T-cell (primary cell): ENCODE data around the gene ARMCX2. TPM values are rescaled to one million over a fixed set of nuclear protein-coding genes. Genes with fewer than 3 reads are reported as not detected.

Experiments
- ATAC-seq, 4 experiments: fragments of 200-7000 bp in 3 of 4; fragments of 150-1000 bp in 1 of 4; cut with Tn5 transposase; replicated peaks in 1 of 4; 1 replicate in 3 of 4; 2 replicates in 1 of 4; pipeline ENCODE4 v1.10.0; 2021; ENCODE audit warnings: moderate library complexity in 3 of 4, mild to moderate bottlenecking in 2 of 4, moderate number of reproducible peaks in 1 of 4
- CTCF ChIA-PET, 2 donors: fragments of 300-600 bp; sonication (Branson Sonifier 250); formaldehyde crosslinking; loops; one replicate each; lab custom pipeline; 2022; ENCODE audit warnings: antibody characterized with exemption in 2 of 2; lab: Charles Lee
- POLR2A ChIA-PET, 2 donors: fragments of 300-600 bp; sonication (Branson Sonifier 250); formaldehyde crosslinking; loops; one replicate each; lab custom pipeline; 2022; ENCODE audit warnings: antibody characterized with exemption in 2 of 2; lab: Charles Lee
- DNase-seq, 35 experiments: peaks; one replicate each; pipeline versions ENCODE4 v3.0.0 to v3.0.0-alpha.2; 2013 to 2023
- H3K27ac ChIP-seq: one replicate; pipeline ENCODE4 v1.5.1; 2013; ENCODE audit warnings: low read length
- H3K27me3 ChIP-seq, 2 experiments: replicated peaks in 1 of 2; 1 replicate in 1 of 2; 2 replicates in 1 of 2; pipeline versions ENCODE4 v1.6.1 to v1.7.0; 2013; ENCODE audit warnings: low read length in 1 of 2, mixed read lengths in 1 of 2; ENCODE audit not compliant: control insufficient read depth in 2 of 2, insufficient read depth in 2 of 2; ENCODE audit errors: extremely low read depth in 1 of 2
- H3K36me3 ChIP-seq, 2 donors: 1 replicate in 1 of 2; 2 replicates in 1 of 2; pipeline versions ENCODE4 v1.6.1 to v1.7.0; 2013; ENCODE audit warnings: low read length in 1 of 2; ENCODE audit not compliant: control insufficient read depth in 2 of 2, insufficient read depth in 1 of 2; ENCODE audit errors: extremely low read depth in 1 of 2
- H3K4me1 ChIP-seq, 2 experiments: 1 replicate in 1 of 2; 2 replicates in 1 of 2; pipeline versions ENCODE4 v1.6.1 to v1.7.0; 2013; ENCODE audit warnings: low read length in 2 of 2, mixed read lengths in 1 of 2; ENCODE audit not compliant: insufficient read depth in 2 of 2, control insufficient read depth in 1 of 2; ENCODE audit errors: extremely low read depth in 1 of 2
- H3K4me3 ChIP-seq, 2 donors: 1 replicate in 1 of 2; 2 replicates in 1 of 2; pipeline versions ENCODE4 v1.5.1 to v1.7.0; 2013; ENCODE audit warnings: mild to moderate bottlenecking in 2 of 2, low read length in 1 of 2, moderate library complexity in 1 of 2; ENCODE audit not compliant: control insufficient read depth in 1 of 2; ENCODE audit errors: extremely low read depth in 1 of 2
- H3K9me3 ChIP-seq: 2 replicates; pipeline ENCODE4 v1.7.0; 2013
- H3K27ac Mint-ChIP-seq, 2 donors: one replicate each; pipeline ENCODE4 v1.8.0; 2020 to 2021; ENCODE audit warnings: mild to moderate bottlenecking in 2 of 2, mixed read lengths in 2 of 2
- H3K27me3 Mint-ChIP-seq, 2 donors: one replicate each; pipeline ENCODE4 v1.8.0; 2021 to 2022; ENCODE audit warnings: mixed read lengths in 2 of 2
- H3K36me3 Mint-ChIP-seq: one replicate; pipeline ENCODE4 v1.8.0; 2021; ENCODE audit warnings: mixed read lengths
- H3K4me1 Mint-ChIP-seq, 3 donors: one replicate each; pipeline ENCODE4 v1.8.0; 2020 to 2022; ENCODE audit warnings: mixed read lengths in 3 of 3, mild to moderate bottlenecking in 1 of 3
- H3K4me3 Mint-ChIP-seq, 3 donors: one replicate each; pipeline ENCODE4 v1.8.0; 2020 to 2022; ENCODE audit warnings: mild to moderate bottlenecking in 3 of 3, mixed read lengths in 3 of 3, moderate library complexity in 3 of 3
- H3K9me3 Mint-ChIP-seq, 3 donors: one replicate each; pipeline ENCODE4 v1.8.0; 2020 to 2022; ENCODE audit warnings: mixed read lengths in 3 of 3
- WGBS: methylation state at CpG from one replicate; pipeline ENCODE4 v1.1.5; 2013; ENCODE audit warnings: missing lambda C conversion rate; ENCODE audit not compliant: insufficient coverage; 5-methylcytosine and 5-hydroxymethylcytosine counted together
- total RNA-seq, 35 experiments: library from RNA in 6 of 35; stranded (reverse) in 6 of 35; fragments of 120-200 nt in 1 of 35; gene quantifications; one replicate each; pipeline versions ENCODE4 v1.2.1 to v1.2.4 and lab custom pipeline; 2013 to 2026

The ARMCX2 gene
- total RNA-seq, 5 donors from 2014 or later (not counting 1 experiment from before 2014, with no cell fraction given), result 2.9 to 8.9 (median 6.6) TPM

DNA sequence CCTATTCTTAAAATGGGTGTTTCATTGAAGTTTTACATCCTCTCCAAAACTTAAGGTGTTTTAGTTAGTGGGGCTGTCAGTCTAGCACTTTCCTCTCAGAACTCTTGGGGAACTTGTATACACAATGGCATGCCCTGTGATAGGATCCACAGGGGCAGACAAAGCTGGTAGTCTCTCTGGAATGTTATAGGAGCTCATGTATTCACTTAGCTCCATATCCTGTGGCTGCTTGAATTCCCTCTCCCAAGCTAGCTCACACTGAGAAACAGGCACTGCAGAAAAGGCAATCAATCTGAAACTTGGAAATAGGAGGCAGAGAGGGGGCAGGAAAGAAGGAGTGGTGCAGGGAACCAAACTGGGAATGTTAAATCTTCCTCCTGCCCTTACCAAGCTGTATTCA lies 26.3 kb upstream of the ARMCX2 start:
- H3K9me3 Mint-ChIP-seq, result no peaks in the 10 kb centered on the region
- Histone ChIP-seq H3K9me3 (no peaks in the 10 kb centered on the region), H3K4me3 (no peak overlapping the region), H3K4me1 (no peaks in the 10 kb centered on the region), H3K27me3 (peaks cover 0 to 2% of the 10 kb centered on the region in 2 experiments), H3K27ac (no peak overlapping the region), H3K36me3 (no peaks in the 10 kb centered on the region)
- peaks cover 0 to 6% (median 2%) of the 10 kb centered on the region in 3 donors for H3K4me1 Mint-ChIP-seq
- H3K27me3 Mint-ChIP-seq, result peaks cover 7 to 24% of the 10 kb centered on the region in 2 donors
- no peak for ATAC-seq
- no peak overlapping the region for H3K27ac Mint-ChIP-seq
- ChIA-PET CTCF (no interaction called here), POLR2A (no interaction called here)
- no peak for DNase-seq
- H3K36me3 Mint-ChIP-seq, result no peaks in the 10 kb centered on the region
- no peak overlapping the region for H3K4me3 Mint-ChIP-seq

DNA sequence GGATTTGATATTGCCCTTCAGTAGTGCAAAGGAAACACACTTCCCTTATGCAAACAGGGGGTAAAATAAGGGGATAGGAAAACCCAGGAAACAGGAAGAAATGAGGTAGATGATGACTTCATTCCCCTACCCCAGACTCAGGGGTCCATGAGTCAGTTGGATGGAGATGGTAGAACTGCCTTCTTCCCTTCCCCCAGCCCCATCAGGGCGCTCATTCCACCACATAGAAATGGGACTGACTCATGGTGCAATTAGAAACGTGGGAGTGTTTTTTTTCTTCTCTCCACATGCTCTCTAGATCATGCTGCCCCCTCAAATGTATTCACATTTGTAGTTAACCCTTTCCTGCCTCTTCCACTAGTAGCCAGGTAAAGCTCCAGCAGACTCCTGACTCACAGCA lies 23.1 kb upstream of the ARMCX2 start:
- Mint-ChIP-seq H3K4me3 (no peak overlapping the region), H3K9me3 (peaks cover 0 to 2% (median 0%) of the 10 kb centered on the region in 3 donors), H3K4me1 (no peaks in the 10 kb centered on the region), H3K36me3 (no peaks in the 10 kb centered on the region), H3K27ac (no peak overlapping the region), H3K27me3 (peaks cover 5 to 16% of the 10 kb centered on the region in 2 donors)
- no peak overlapping the region for H3K27ac ChIP-seq
- H3K4me3 ChIP-seq, result no peak overlapping the region
- no peaks in the 10 kb centered on the region for H3K36me3 ChIP-seq
- no peaks in the 10 kb centered on the region for H3K9me3 ChIP-seq
- no peaks in the 10 kb centered on the region for H3K4me1 ChIP-seq
- H3K27me3 ChIP-seq, result no peaks in the 10 kb centered on the region
- ChIA-PET POLR2A (interaction anchor here in 1 of 2 donors (0.7 kb wide), 1 partner anchor 31 kb away, joined by 9 read pairs; no protein-coding TSS in a partner anchor), CTCF (no interaction called here)
- no CpG with 5 or more reads among the region's 2 CpGs for WGBS
- DNase-seq (no peak), ATAC-seq (no peak)

DNA sequence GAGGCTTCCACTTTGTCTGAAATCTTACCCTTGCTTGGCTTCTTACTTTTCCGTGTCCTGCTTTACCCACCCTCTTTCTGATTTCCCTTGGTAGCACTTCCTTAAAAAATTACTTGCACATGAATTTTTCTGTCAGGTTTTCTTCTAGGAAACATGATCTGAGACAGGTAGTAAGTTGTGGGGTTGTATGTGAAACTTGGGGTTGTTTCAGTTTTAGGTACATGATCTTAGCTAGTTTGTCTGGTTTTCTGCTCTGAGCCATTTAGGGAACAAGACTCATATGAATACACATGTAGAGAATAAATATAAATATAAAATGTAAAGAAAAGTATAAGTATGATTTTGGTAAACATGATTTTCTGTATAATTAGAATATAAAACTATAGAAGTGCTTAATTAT lies 17.4 kb upstream of the ARMCX2 start:
- no peaks in the 10 kb centered on the region for H3K36me3 Mint-ChIP-seq
- peaks cover 0 to 2% (median 0%) of the 10 kb centered on the region in 3 donors for H3K9me3 Mint-ChIP-seq
- H3K27me3 Mint-ChIP-seq, result peaks cover 6 to 26% of the 10 kb centered on the region in 2 donors
- no peaks in the 10 kb centered on the region for H3K4me1 ChIP-seq
- H3K27ac ChIP-seq, result no peak overlapping the region
- H3K27ac Mint-ChIP-seq, result no peak overlapping the region
- H3K36me3 ChIP-seq, result no peaks in the 10 kb centered on the region
- ChIA-PET POLR2A (no interaction called here), CTCF (no interaction called here)
- no peaks in the 10 kb centered on the region for H3K4me1 Mint-ChIP-seq
- WGBS, result no CpG with 5 or more reads among the region's 1 CpG
- no peaks in the 10 kb centered on the region for H3K9me3 ChIP-seq
- H3K4me3 ChIP-seq, result no peak overlapping the region
- H3K27me3 ChIP-seq, result peaks cover 0 to 4% of the 10 kb centered on the region in 2 experiments
- DNase-seq (no peak), ATAC-seq (no peak)
- H3K4me3 Mint-ChIP-seq, result no peak overlapping the region

DNA sequence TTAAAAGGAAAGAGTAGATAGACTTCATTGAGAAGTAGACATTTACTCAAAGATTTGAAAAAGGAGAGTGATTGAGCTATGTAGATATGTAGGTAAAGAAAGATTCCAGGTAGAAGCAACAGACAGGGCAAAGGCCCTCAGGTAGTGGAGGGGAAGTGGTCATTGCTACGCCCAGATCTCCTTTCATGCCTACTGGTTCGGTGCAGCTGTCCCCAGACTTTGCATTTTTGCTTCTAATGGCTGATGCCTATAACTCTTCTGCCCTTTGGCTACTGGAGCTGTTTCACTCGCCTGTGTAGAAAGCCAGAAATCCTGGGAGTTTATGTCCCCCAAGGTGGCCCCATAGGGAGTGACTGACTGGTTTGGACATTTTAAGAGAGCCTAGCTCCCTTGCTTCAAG lies 16.9 kb upstream of the ARMCX2 start:
- H3K36me3 ChIP-seq, result no peaks in the 10 kb centered on the region
- Mint-ChIP-seq H3K27ac (no peak overlapping the region), H3K4me3 (no peak overlapping the region), H3K9me3 (peaks cover 0 to 2% (median 0%) of the 10 kb centered on the region in 3 donors), H3K27me3 (peaks cover 6 to 26% of the 10 kb centered on the region in 2 donors), H3K4me1 (no peaks in the 10 kb centered on the region), H3K36me3 (no peaks in the 10 kb centered on the region)
- H3K4me3 ChIP-seq, result no peak overlapping the region
- no peak for DNase-seq
- peaks cover 0 to 4% of the 10 kb centered on the region in 2 experiments for H3K27me3 ChIP-seq
- CTCF ChIA-PET, result no interaction called here
- no peaks in the 10 kb centered on the region for H3K9me3 ChIP-seq
- no peak for ATAC-seq
- POLR2A ChIA-PET, result no interaction called here
- H3K27ac ChIP-seq, result no peak overlapping the region
- no peaks in the 10 kb centered on the region for H3K4me1 ChIP-seq
- 90% methylated on average over 2 of the region's 3 CpGs for WGBS

DNA sequence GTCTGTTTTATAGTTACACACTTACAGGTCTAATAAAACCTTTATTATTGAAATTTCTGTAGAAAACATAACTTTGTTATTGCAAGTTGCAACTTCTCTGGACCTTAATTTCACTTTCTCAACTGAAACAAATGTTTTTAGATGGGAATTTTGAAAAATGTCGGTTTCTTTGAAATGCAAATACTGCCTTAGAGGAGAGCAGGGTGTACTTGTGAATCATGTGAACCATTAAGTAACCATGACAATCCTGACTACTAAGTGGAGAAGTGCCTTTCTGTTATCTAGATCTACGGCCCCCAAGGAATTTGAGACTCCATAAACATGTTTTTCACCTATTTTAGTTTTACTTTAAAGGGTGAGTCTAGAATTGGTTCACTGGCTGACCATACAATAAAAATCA lies 8.5 kb upstream of the ARMCX2 start:
- ATAC-seq (no peak), DNase-seq (no peak)
- Histone ChIP-seq H3K27me3 (no peaks in the 10 kb centered on the region), H3K36me3 (no peaks in the 10 kb centered on the region), H3K4me3 (no peak overlapping the region), H3K27ac (no peak overlapping the region), H3K9me3 (no peaks in the 10 kb centered on the region), H3K4me1 (no peaks in the 10 kb centered on the region)
- Mint-ChIP-seq H3K9me3 (no peaks in the 10 kb centered on the region), H3K36me3 (no peaks in the 10 kb centered on the region), H3K4me3 (no peak overlapping the region), H3K27ac (no peak overlapping the region), H3K4me1 (no peaks in the 10 kb centered on the region), H3K27me3 (peaks cover 0 to 26% of the 10 kb centered on the region in 2 donors)
- POLR2A ChIA-PET, result no interaction called here
- WGBS, result no CpG with 5 or more reads among the region's 2 CpGs
- CTCF ChIA-PET, result no interaction called here

DNA sequence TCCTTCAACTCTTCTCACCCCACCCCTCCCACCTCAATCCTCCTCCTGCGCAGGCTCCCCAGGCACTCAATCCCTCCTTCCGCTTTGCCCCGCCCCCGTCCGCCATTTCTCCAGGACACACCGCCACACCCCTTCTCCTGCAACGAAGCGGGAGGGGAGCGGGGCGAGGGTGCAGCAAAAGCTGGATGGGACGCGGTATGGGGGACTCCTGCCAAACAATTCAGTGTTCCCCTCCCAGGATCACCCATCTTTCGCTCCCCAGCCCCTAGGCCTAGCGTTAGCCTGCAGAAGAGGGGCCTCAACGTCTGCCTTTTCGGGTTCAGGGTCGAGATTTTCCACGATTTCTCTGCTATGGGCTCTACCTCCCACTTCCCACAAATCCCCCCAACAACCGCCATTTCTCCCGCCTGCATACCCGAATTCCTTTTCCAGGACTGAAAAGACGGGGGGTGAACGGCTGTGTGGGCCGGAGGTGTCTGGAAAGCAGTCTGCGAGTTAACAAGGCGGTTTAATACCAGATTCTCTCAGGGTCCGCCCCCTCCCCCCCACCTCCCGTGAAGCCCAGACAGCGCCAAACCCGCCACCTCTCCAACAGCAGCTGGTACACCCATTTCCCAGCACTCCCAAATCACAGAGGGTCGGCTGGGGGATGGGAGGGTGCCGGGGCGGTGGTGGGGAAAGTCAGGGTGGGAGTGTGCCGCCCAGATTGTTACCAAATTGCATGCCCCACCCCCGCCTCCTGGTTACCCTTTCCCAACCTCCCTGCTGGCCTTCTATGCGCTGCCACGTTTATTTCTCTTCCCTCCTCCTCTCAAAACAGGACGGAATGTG lies 774 bp downstream of the ARMCX2 start:
- H3K27me3 Mint-ChIP-seq, result peaks cover 3 to 19% of the 10 kb centered on the region in 2 donors
- WGBS, result under 1% methylated on average over 11 of the region's 38 CpGs
- Histone ChIP-seq H3K4me1 (peaks cover 0 to 13% of the 10 kb centered on the region in 2 experiments), H3K4me3 (peak overlapping the region; percentile 64 to 70), H3K9me3 (no peaks in the 10 kb centered on the region), H3K27ac (no peak overlapping the region), H3K36me3 (no peaks in the 10 kb centered on the region), H3K27me3 (peaks cover 0 to 5% of the 10 kb centered on the region in 2 experiments)
- DNase-seq, result peak in 34 of 35 experiments; percentile 22 to 67 (median 50)
- ATAC-seq, result peak; percentile 80 to 90 (median 86)
- H3K4me1 Mint-ChIP-seq, result peaks cover 10 to 28% (median 19%) of the 10 kb centered on the region in 3 donors
- H3K4me3 Mint-ChIP-seq, result peak overlapping the region; percentile 82 to 84 (median 84)
- peak overlapping the region; percentile 55 to 74 for H3K27ac Mint-ChIP-seq
- H3K36me3 Mint-ChIP-seq, result no peaks in the 10 kb centered on the region
- ChIA-PET CTCF (interaction anchor here in 1 of 2 donors (0.7 kb wide), 1 partner anchor 48 kb away, joined by 6 read pairs; no protein-coding TSS in a partner anchor), POLR2A (no interaction called here)
- no peaks in the 10 kb centered on the region for H3K9me3 Mint-ChIP-seq
